ENCODE measurements around the gene MYBPC2. TPM values are rescaled to one million over a fixed set of nuclear protein-coding genes. Genes with fewer than 3 reads are reported as not detected.
"Not testable (repeated sequence)": the region's sequence is repeated elsewhere in the genome, so short reads cannot be mapped to it uniquely, and the experiment has no call there.

MYBPC2 gene
- total and polyA plus RNA-seq, 10 donors, result 0.28 to 1.7 (median 0.42) TPM; not detected in 2

- peak overlapping the region in 1 of 8 donors; percentile 45 for H3K27ac ChIP-seq
- no peaks in the 10 kb centered on the region for H3K9me3 ChIP-seq
- no peak overlapping the region for H3K4me3 ChIP-seq
- intact Hi-C loops (cut with DNase I; ENCODE audit: low total_unique reads), result no loop called here
- no peaks in the 10 kb centered on the region for H3K36me3 ChIP-seq
- peak; percentile 91 for DNase-seq
- TF ChIP-seq POLR2A (IDR thresholded peaks at IDR 0.05) (no peak), POLR2AphosphoS5 (IDR thresholded peaks at IDR 0.05) (peak; percentile 66 to 79 (median 72)), CTCF (IDR thresholded peaks at IDR 0.05 in 8 of 11, conservative IDR thresholded peaks at IDR 0.05 in 3 of 11) (no peak)
- peaks cover 0 to 30% (median 9%) of the 10 kb centered on the region in 7 donors for H3K27me3 ChIP-seq (replicated peaks in 1 of 7)
- peaks cover 8 to 55% (median 37%) of the 10 kb centered on the region in 6 donors for H3K4me1 ChIP-seq
- 32 to 65% (median 54%) methylated on average over 11 to 12 of the region's 12 CpGs for WGBS, 5 donors
Measured at GRCh38 chr19:50434525-50434924, 1.8 kb downstream of the MYBPC2 start.

- Histone ChIP-seq H3K4me3 (no peak overlapping the region), H3K36me3 (no peaks in the 10 kb centered on the region), H3K27ac (no peak overlapping the region), H3K9me3 (no peaks in the 10 kb centered on the region), H3K27me3 (replicated peaks in 1 of 7) (peaks cover 0 to 28% (median 9%) of the 10 kb centered on the region in 7 donors), H3K4me1 (peaks cover 8 to 49% (median 34%) of the 10 kb centered on the region in 6 donors)
- intact Hi-C loops (cut with DNase I; ENCODE audit: low total_unique reads), result no loop called here
- WGBS, 5 donors, result 80 to 89% (median 84%) methylated on average over 16 to 17 of the region's 17 CpGs
- no peak for DNase-seq
- no peak for TF ChIP-seq POLR2A (IDR thresholded peaks at IDR 0.05)
- TF ChIP-seq POLR2AphosphoS5 (IDR thresholded peaks at IDR 0.05), result no peak
- no peak for TF ChIP-seq CTCF (IDR thresholded peaks at IDR 0.05 in 8 of 11, conservative IDR thresholded peaks at IDR 0.05 in 3 of 11)
Measured at GRCh38 chr19:50435221-50435620, 2.5 kb downstream of the MYBPC2 start.

GRCh38 chr19:50435627-50436026 is 2.9 kb downstream of the MYBPC2 start:
- Histone ChIP-seq H3K4me3 (no peak overlapping the region), H3K9me3 (no peaks in the 10 kb centered on the region), H3K36me3 (no peaks in the 10 kb centered on the region), H3K4me1 (peaks cover 8 to 45% (median 32%) of the 10 kb centered on the region in 6 donors), H3K27ac (no peak overlapping the region), H3K27me3 (replicated peaks in 1 of 7) (peaks cover 0 to 27% (median 9%) of the 10 kb centered on the region in 7 donors)
- WGBS, 5 donors, result 73 to 83% (median 76%) methylated on average over 5 to 12 of the region's 12 CpGs
- no peak for DNase-seq
- intact Hi-C loops (cut with DNase I; ENCODE audit: low total_unique reads), result no loop called here
- no peak for TF ChIP-seq POLR2AphosphoS5 (IDR thresholded peaks at IDR 0.05)
- TF ChIP-seq POLR2A (IDR thresholded peaks at IDR 0.05), result no peak
- no peak for TF ChIP-seq CTCF (IDR thresholded peaks at IDR 0.05 in 8 of 11, conservative IDR thresholded peaks at IDR 0.05 in 3 of 11)

GRCh38 chr19:50437862-50438449 is 5.3 kb downstream of the MYBPC2 start:
- H3K27me3 ChIP-seq (replicated peaks in 1 of 7), result peaks cover 0 to 17% (median 0%) of the 10 kb centered on the region in 7 donors
- no peaks in the 10 kb centered on the region for H3K9me3 ChIP-seq
- no peak overlapping the region for H3K4me3 ChIP-seq
- no peak for DNase-seq
- H3K4me1 ChIP-seq, result peaks cover 0 to 25% (median 14%) of the 10 kb centered on the region in 6 donors
- TF ChIP-seq POLR2AphosphoS5 (IDR thresholded peaks at IDR 0.05) (no peak), POLR2A (IDR thresholded peaks at IDR 0.05) (no peak), CTCF (IDR thresholded peaks at IDR 0.05 in 8 of 11, conservative IDR thresholded peaks at IDR 0.05 in 3 of 11) (no peak)
- intact Hi-C loops (cut with DNase I; ENCODE audit: low total_unique reads), result no loop called here
- no peak overlapping the region for H3K27ac ChIP-seq
- H3K36me3 ChIP-seq, result no peaks in the 10 kb centered on the region
- WGBS, 5 donors, result 90 to 97% (median 92%) methylated on average over 5 of the region's 5 CpGs

GRCh38 chr19:50439130-50439529 is 6.4 kb downstream of the MYBPC2 start:
- 70 to 89% (median 84%) methylated on average over 2 of the region's 2 CpGs for WGBS, 5 donors
- H3K27ac ChIP-seq; H3K36me3 ChIP-seq; H3K27me3 ChIP-seq (replicated peaks in 1 of 7); H3K9me3 ChIP-seq; H3K4me3 ChIP-seq; intact Hi-C loops (cut with DNase I; ENCODE audit: low total_unique reads); DNase-seq: not testable (repeated sequence)
- H3K4me1 ChIP-seq, result peaks cover 0 to 13% (median 9%) of the 10 kb centered on the region in 6 donors

All from spleen (tissue), 11 donors.